ENCODE measurements around the gene ISCA2. TPM values are rescaled to one million over a fixed set of nuclear protein-coding genes. Genes with fewer than 3 reads are reported as not detected.

ISCA2 gene
- total RNA-seq, 1 donor from 2014 or later = 26.0 TPM

GRCh38 chr14:74546416-74546815, 52.9 kb downstream of the ISCA2 start:
- no peaks in the 10 kb centered on the region for H3K36me3 ChIP-seq
- H3K27ac ChIP-seq = no peak overlapping the region
- peaks cover 38% of the 10 kb centered on the region for H3K4me1 ChIP-seq
- no peak for DNase-seq (ENCODE audit: extremely low spot score in 2 of 2)
- H3K9me3 ChIP-seq = no peaks in the 10 kb centered on the region
- TF ChIP-seq POLR2AphosphoS5 (IDR thresholded peaks at IDR 0.05; ENCODE audit: insufficient read depth in 1 of 2, low read depth in 1 of 2) (no peak), POLR2A (IDR thresholded peaks at IDR 0.05) (no peak), CTCF (IDR thresholded peaks at IDR 0.05) (no peak)
- intact Hi-C loops (cut with DNase I) = no loop called here
- H3K27me3 ChIP-seq = no peaks in the 10 kb centered on the region
- no peak overlapping the region for H3K4me3 ChIP-seq

Other genes starting within 250 kb of the ISCA2 start
- 52.3 TPM for gene ABCD4, start 190.8 kb upstream of the ISCA2 start, total RNA-seq
- not detected for gene VRTN, start 145.3 kb upstream of the ISCA2 start, total RNA-seq
- not detected for gene SYNDIG1L, start 67.6 kb upstream of the ISCA2 start, total RNA-seq
- gene NPC2, start 460 bp upstream of the ISCA2 start, total RNA-seq = 165 TPM
- gene LTBP2, start 118.5 kb downstream of the ISCA2 start, total RNA-seq = 52.5 TPM
- gene AREL1, start 219.3 kb downstream of the ISCA2 start, total RNA-seq = 32.7 TPM
- gene FCF1, start 219.4 kb downstream of the ISCA2 start, total RNA-seq = 11.0 TPM

Data from vagina (tissue), 2 donors.